ENCODE data around the gene THPO. TPM values are rescaled to one million over a fixed set of nuclear protein-coding genes. Genes with fewer than 3 reads are reported as not detected.

The THPO gene
- total RNA-seq, 1 experiment from 2014 or later: 1.6 TPM

- no peak overlapping the region for H3K4me3 ChIP-seq (ENCODE audit: low read depth, low read length)
- Mint-ChIP-seq H3K27ac (ENCODE audit: unreplicated experiment) (no peak overlapping the region), H3K4me1 (ENCODE audit: low read depth, unreplicated experiment) (peaks cover 11% of the 10 kb centered on the region), H3K36me3 (ENCODE audit: insufficient read depth, unreplicated experiment) (no peaks in the 10 kb centered on the region), H3K9me3 (ENCODE audit: unreplicated experiment) (no peaks in the 10 kb centered on the region), H3K27me3 (ENCODE audit: insufficient read depth, unreplicated experiment) (no peaks in the 10 kb centered on the region), H3K4me3 (ENCODE audit: unreplicated experiment) (no peak overlapping the region)
- intact Hi-C loops (cut with micrococcal nuclease; ENCODE audit: unreplicated experiment): no loop called here
- BruUV-seq (replicated peaks): no TSS peak
- H3K4me1 ChIP-seq: peaks cover 15% of the 10 kb centered on the region
- POLR2A ChIA-PET: no interaction called here
- H3K36me3 ChIP-seq (ENCODE audit: control insufficient read depth, insufficient read depth, low read length): peaks cover 1% of the 10 kb centered on the region; the same call in 1 of the 2 replicates
- no peak for DNase-seq
- CTCF ChIA-PET: interaction anchor here (0.6 to 2.3 kb wide), 2 partner anchors 12 to 18 kb away, joined by 4 to 8 read pairs; no protein-coding TSS in a partner anchor
- H3K27me3 ChIP-seq (replicated peaks; ENCODE audit: control insufficient read depth, insufficient read depth, low read length): no peaks in the 10 kb centered on the region; the same call in 1 of the 2 replicates
- H3K9me3 ChIP-seq: no peaks in the 10 kb centered on the region
- TF ChIP-seq CTCF (IDR thresholded peaks at IDR 0.05; ENCODE audit: insufficient read depth in 1 of 2, low read depth in 1 of 2, low read length in 1 of 2, severe bottlenecking in 1 of 2, unreplicated experiment in 1 of 2): no peak
Measured at GRCh38 chr3:184383033-184383740, 5.2 kb upstream of the THPO start.

- Mint-ChIP-seq H3K27ac (ENCODE audit: unreplicated experiment) (no peak overlapping the region), H3K4me1 (ENCODE audit: low read depth, unreplicated experiment) (peaks cover 11% of the 10 kb centered on the region), H3K9me3 (ENCODE audit: unreplicated experiment) (no peaks in the 10 kb centered on the region), H3K4me3 (ENCODE audit: unreplicated experiment) (no peak overlapping the region), H3K27me3 (ENCODE audit: insufficient read depth, unreplicated experiment) (no peaks in the 10 kb centered on the region), H3K36me3 (ENCODE audit: insufficient read depth, unreplicated experiment) (no peaks in the 10 kb centered on the region)
- H3K4me3 ChIP-seq (ENCODE audit: low read depth, low read length): no peak overlapping the region
- intact Hi-C loops (cut with micrococcal nuclease; ENCODE audit: unreplicated experiment): no loop called here
- peaks cover 1% of the 10 kb centered on the region; the same call in 1 of the 2 replicates for H3K36me3 ChIP-seq (ENCODE audit: control insufficient read depth, insufficient read depth, low read length)
- no peaks in the 10 kb centered on the region; the same call in 1 of the 2 replicates for H3K27me3 ChIP-seq (replicated peaks; ENCODE audit: control insufficient read depth, insufficient read depth, low read length)
- DNase-seq: no peak
- TF ChIP-seq CTCF (IDR thresholded peaks at IDR 0.05; ENCODE audit: insufficient read depth in 1 of 2, low read depth in 1 of 2, low read length in 1 of 2, severe bottlenecking in 1 of 2, unreplicated experiment in 1 of 2): no peak
- H3K9me3 ChIP-seq: no peaks in the 10 kb centered on the region
- ChIA-PET CTCF (no interaction called here), POLR2A (no interaction called here)
- peaks cover 21% of the 10 kb centered on the region for H3K4me1 ChIP-seq
- no TSS peak for BruUV-seq (replicated peaks)
Measured at GRCh38 chr3:184382326-184383032, 4.5 kb upstream of the THPO start.

GRCh38 chr3:184381261-184382224 lies 3.5 kb upstream of the THPO start:
- H3K27me3 ChIP-seq (replicated peaks; ENCODE audit: control insufficient read depth, insufficient read depth, low read length): no peaks in the 10 kb centered on the region; the same call in 1 of the 2 replicates
- H3K4me3 Mint-ChIP-seq (ENCODE audit: unreplicated experiment): no peak overlapping the region
- no peaks in the 10 kb centered on the region for H3K9me3 Mint-ChIP-seq (ENCODE audit: unreplicated experiment)
- H3K36me3 Mint-ChIP-seq (ENCODE audit: insufficient read depth, unreplicated experiment): no peaks in the 10 kb centered on the region
- ChIA-PET POLR2A (no interaction called here), CTCF (interaction anchor here (1.5 kb wide), 1 partner anchor 10 kb away, joined by 4 read pairs; no protein-coding TSS in a partner anchor)
- H3K4me1 ChIP-seq: peaks cover 22% of the 10 kb centered on the region
- no peak overlapping the region for H3K4me3 ChIP-seq (ENCODE audit: low read depth, low read length)
- H3K27ac Mint-ChIP-seq (ENCODE audit: unreplicated experiment): no peak overlapping the region
- no peak for DNase-seq
- H3K9me3 ChIP-seq: no peaks in the 10 kb centered on the region
- no peak for TF ChIP-seq CTCF (IDR thresholded peaks at IDR 0.05; ENCODE audit: insufficient read depth in 1 of 2, low read depth in 1 of 2, low read length in 1 of 2, severe bottlenecking in 1 of 2, unreplicated experiment in 1 of 2)
- peaks cover 11% of the 10 kb centered on the region for H3K4me1 Mint-ChIP-seq (ENCODE audit: low read depth, unreplicated experiment)
- no peaks in the 10 kb centered on the region for H3K27me3 Mint-ChIP-seq (ENCODE audit: insufficient read depth, unreplicated experiment)
- peaks cover 1% of the 10 kb centered on the region; the same call in 1 of the 2 replicates for H3K36me3 ChIP-seq (ENCODE audit: control insufficient read depth, insufficient read depth, low read length)
- intact Hi-C loops (cut with micrococcal nuclease; ENCODE audit: unreplicated experiment): no loop called here
- BruUV-seq (replicated peaks): no TSS peak
